Activated CD8-positive, alpha-beta memory T cell treated with anti-CD3 and anti-CD28 coated beads for 36 hours (primary cell): ENCODE results near the gene KCNN4. TPM values are rescaled to one million over a fixed set of nuclear protein-coding genes. Genes with fewer than 3 reads are reported as not detected.
"Not testable (repeated sequence)": the region's sequence is repeated elsewhere in the genome, so short reads cannot be mapped to it uniquely, and the experiment has no call there.

Experiments used
- CTCF ChIA-PET: fragments of 350-600 bp; sonication (Branson Sonifier 250); formaldehyde crosslinking; loops from one replicate; lab custom pipeline; 2021; ENCODE audit warnings: antibody characterized with exemption; lab: Charles Lee
- POLR2A ChIA-PET: fragments of 350-600 bp; sonication (Branson Sonifier 250); formaldehyde crosslinking; loops from one replicate; lab custom pipeline; 2021; ENCODE audit warnings: antibody characterized with exemption; lab: Charles Lee
- total RNA-seq, 2 experiments: library from RNA; stranded (reverse); gene quantifications; one replicate each; pipeline ENCODE4 v1.2.3, GENCODE V29; 2021

Gene KCNN4
- total RNA-seq, 2 experiments from 2014 or later: 83.8 to 89.2 TPM

- CTCF ChIA-PET: interaction anchor here (0.8 to 9.8 kb wide), 6 partner anchors 13 to 111 kb away, joined by 3 to 120 read pairs (median 4); no protein-coding TSS in a partner anchor
- POLR2A ChIA-PET: interaction anchor here (1.6 to 2.2 kb wide), 3 partner anchors 15 to 26 kb away, joined by 6 to 26 read pairs (median 19); partner anchors contain the start of gene SMG9
Measured at GRCh38 chr19:43779820-43780219, 953 bp downstream of the KCNN4 start.

GRCh38 chr19:43779147-43779819 is 1.5 kb downstream of the KCNN4 start:
- POLR2A ChIA-PET: interaction anchor here (1.5 to 1.6 kb wide), 2 partner anchors 16 to 25 kb away, joined by 4 to 6 read pairs; partner anchors contain the start of gene SMG9
- CTCF ChIA-PET: interaction anchor here (0.8 to 9.8 kb wide), 5 partner anchors 12 to 41 kb away, joined by 3 to 120 read pairs (median 3); no protein-coding TSS in a partner anchor

GRCh38 chr19:43778651-43779050 is 2.1 kb downstream of the KCNN4 start:
- POLR2A ChIA-PET: interaction anchor here (1.5 to 1.6 kb wide), 2 partner anchors 15 to 25 kb away, joined by 4 to 6 read pairs; partner anchors contain the start of gene SMG9
- CTCF ChIA-PET: interaction anchor here (1.1 to 9.8 kb wide), 3 partner anchors 12 to 33 kb away, joined by 3 to 120 read pairs (median 15); no protein-coding TSS in a partner anchor

GRCh38 chr19:43777163-43777695 is 3.5 kb downstream of the KCNN4 start:
- CTCF ChIA-PET: interaction anchor here (0.6 to 9.8 kb wide), 4 partner anchors 10 to 38 kb away, joined by 3 to 120 read pairs (median 10); partner anchors contain the start of gene SMG9
- POLR2A ChIA-PET: interaction anchor here (0.6 to 0.7 kb wide), 2 partner anchors 14 to 109 kb away, joined by 3 to 4 read pairs; no protein-coding TSS in a partner anchor

DNA sequence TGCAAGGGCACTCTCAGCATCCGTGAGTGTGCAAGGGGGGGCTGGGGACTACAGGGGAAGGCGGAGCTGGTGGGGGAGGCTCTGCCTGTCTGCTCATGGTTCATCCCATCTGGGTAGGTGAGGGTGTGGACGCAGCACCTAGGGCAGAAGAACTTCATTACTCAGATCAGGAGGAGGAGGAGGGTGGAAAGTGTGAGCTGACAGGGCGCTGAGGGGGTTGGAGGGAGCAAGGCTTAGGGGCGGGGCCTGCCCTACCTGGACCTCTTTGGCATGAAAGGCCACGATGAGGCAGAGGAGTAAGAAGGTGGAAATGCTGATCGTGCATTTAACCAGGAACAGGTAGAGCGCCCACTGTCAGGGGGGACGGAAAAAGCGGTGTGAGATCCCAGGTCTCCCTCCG is 4.5 kb downstream of the KCNN4 start:
- CTCF ChIA-PET: interaction anchor here (1.7 to 9.8 kb wide), 2 partner anchors 8 to 9 kb away, joined by 5 to 120 read pairs; no protein-coding TSS in a partner anchor
- POLR2A ChIA-PET: interaction anchor here (0.9 to 1.7 kb wide), 2 partner anchors 10 to 22 kb away, joined by 3 to 6 read pairs; partner anchors contain the start of gene SMG9

GRCh38 chr19:43775299-43775890 is 5.4 kb downstream of the KCNN4 start:
- ChIA-PET POLR2A (interaction anchor here (1.7 kb wide), 1 partner anchor 9 kb away, joined by 6 read pairs; no protein-coding TSS in a partner anchor), CTCF (interaction anchor here (0.7 to 9.8 kb wide), 3 partner anchors 8 to 376 kb away, joined by 3 to 120 read pairs (median 5); no protein-coding TSS in a partner anchor)

GRCh38 chr19:43774940-43775258 is 5.9 kb downstream of the KCNN4 start:
- CTCF ChIA-PET: interaction anchor here (1.7 to 9.8 kb wide), 2 partner anchors 8 to 9 kb away, joined by 5 to 120 read pairs; no protein-coding TSS in a partner anchor
- POLR2A ChIA-PET: not testable (repeated sequence)

DNA sequence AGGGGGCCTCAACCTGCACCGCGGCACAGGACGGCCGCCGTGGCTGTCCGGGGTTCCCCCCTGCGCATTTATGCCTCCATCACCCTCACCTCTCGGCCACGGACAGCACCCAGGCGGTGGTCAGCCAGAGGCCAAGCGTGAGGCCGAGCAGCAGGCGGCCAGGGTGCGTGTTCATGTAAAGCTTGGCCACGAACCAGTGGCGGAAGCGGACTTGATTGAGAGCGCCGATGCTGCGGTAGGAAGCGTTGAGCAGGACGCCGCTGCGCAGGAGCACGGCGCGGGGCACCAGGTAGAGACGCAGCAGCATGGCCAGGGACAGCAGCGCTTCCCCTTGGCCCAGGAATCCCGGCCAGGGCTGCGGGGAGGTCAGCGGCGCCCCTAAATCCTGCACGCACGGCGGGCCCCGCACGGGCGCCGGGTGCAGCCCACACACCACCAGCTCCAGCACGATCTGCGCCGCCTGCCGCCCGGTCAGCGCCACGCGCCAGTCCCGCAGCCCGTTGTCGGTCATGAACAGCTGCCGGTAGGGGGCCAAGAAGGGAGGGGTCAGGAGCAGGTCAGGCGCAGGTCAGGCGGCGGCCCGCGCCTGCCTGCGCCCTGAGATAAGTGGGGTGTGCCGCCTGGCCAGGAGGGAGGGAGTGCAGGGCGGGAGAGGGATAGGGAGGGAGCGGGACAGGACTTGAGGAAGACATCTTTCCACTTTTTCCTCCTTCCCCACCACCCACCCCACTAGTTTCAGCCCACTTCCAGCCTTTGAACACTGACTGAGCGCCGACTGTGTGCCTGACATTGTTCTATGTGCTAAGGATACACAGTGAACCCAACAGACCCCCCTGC is 6.5 kb downstream of the KCNN4 start:
- ChIA-PET CTCF (interaction anchor here (9.8 kb wide), 1 partner anchor 7 kb away, joined by 120 read pairs; no protein-coding TSS in a partner anchor), POLR2A (no interaction called here)

DNA sequence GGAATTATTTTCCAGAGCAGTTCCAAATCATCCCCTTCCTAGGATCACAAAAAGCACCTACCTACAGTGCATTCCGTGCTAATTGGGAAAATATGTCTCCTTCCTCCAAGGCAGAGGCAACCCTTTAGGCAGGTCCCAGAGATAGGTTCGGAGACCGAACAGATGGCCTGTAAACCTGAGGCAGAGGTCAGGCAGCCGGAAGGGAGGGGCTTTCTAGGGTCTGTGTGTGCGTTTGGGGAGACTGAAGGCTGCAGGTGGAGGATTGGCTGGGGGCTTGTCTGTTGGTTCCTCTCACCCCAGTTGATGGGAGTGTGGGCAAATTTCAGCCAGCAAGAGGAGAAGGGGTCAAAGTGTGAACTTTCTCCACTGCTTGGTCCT is 7.1 kb downstream of the KCNN4 start:
- CTCF ChIA-PET: no interaction called here
- POLR2A ChIA-PET: no interaction called here

- ChIA-PET CTCF (interaction anchor here (1.0 to 6.5 kb wide), 2 partner anchors 10 to 24 kb away, joined by 3 to 120 read pairs; partner anchors contain the start of gene KCNN4), POLR2A (interaction anchor here (1.2 kb wide), 1 partner anchor 15 kb away, joined by 5 read pairs; the partner anchor contains the start of gene SMG9)
Measured at GRCh38 chr19:43769256-43769655, 11.5 kb downstream of the KCNN4 start.

DNA sequence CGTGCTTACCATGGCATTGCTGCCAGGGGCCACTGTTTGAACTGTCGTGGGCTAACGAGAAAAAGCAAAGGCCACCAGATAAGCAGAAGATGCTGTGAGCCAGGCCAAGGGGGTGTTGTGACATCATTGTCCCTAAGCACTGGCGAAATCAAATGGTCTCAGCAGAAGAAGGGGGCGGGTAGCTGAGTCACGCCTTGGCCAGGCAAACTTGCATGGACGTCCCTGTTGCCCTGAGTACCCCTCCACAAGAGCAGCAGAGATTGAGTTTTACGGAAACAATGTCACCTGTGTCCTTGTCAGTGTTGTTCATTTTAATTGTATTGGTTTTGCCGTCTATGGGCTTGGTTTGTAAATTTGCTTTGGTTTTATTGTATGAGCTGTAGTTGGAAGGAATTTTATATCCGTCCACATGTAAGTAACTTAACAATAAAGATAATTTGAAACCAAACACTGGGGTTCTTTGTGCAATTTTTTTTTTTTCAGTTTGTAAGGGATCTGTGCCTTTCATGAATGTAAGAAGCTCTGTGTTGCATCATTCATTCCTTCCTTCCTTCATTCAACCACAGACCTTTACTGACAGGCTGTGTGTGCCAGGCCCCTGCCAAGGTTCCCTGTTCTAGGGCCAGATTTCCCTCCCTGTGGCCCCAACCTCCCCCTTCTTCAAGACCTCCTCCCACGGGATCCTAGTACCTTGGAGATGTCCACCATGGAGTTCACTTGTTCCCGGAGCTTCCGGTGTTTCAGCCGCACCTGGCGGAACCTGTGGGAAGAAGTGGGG is 12.3 kb downstream of the KCNN4 start:
- ChIA-PET CTCF (interaction anchor here (1.0 to 6.5 kb wide), 4 partner anchors 10 to 23 kb away, joined by 3 to 120 read pairs (median 24); partner anchors contain the start of gene KCNN4), POLR2A (interaction anchor here (1.2 kb wide), 1 partner anchor 14 kb away, joined by 5 read pairs; the partner anchor contains the start of gene SMG9)

DNA sequence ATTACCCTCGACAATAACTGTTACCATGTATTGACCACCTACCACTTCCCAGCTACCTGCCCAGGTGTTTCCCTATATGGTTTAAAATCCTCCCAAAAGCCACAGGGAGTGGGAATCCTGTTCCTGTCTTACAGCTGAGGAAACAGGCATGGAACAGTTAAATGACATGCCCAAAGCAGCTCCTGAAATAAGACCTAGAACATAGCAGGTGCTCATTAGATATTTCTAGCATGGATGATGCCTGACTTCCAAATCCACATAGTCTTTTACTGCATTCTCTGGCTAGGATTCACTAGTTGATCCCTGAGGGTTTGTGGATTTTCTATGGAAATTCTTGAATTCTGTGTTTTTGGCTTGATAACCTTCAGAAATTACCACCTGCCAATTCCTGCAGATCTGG is 13.0 kb downstream of the KCNN4 start:
- ChIA-PET POLR2A (interaction anchor here (0.6 kb wide), 1 partner anchor 235 kb away, joined by 3 read pairs; the partner anchor contains the start of gene ZNF575), CTCF (interaction anchor here (1.1 to 6.5 kb wide), 4 partner anchors 11 to 21 kb away, joined by 3 to 120 read pairs (median 55); partner anchors contain the start of genes KCNN4 and SMG9)

DNA sequence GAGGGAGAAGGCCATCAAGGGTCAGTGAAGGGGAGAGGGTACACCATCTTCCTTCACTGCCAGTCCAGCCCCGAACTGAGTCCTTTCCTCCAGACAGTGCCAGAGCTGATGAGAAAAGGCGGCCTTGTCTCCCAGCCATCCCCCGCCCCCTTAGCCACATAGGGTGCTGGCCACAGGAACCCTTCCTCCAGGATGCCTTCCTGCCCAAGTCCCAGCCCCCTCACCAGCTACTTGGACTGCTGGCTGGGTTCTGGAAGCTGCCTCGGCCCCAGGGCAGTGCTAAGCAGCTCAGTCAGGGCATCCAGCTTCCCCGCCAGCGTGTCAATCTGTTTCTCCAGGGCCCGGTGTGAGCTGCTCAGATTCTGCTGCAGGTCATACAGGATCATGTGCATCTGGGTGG is 13.5 kb downstream of the KCNN4 start:
- ChIA-PET CTCF (interaction anchor here (3.3 to 6.5 kb wide), 3 partner anchors 12 to 21 kb away, joined by 46 to 120 read pairs (median 64); partner anchors contain the start of genes KCNN4 and SMG9), POLR2A (interaction anchor here (0.6 kb wide), 1 partner anchor 234 kb away, joined by 3 read pairs; the partner anchor contains the start of gene ZNF575)

DNA sequence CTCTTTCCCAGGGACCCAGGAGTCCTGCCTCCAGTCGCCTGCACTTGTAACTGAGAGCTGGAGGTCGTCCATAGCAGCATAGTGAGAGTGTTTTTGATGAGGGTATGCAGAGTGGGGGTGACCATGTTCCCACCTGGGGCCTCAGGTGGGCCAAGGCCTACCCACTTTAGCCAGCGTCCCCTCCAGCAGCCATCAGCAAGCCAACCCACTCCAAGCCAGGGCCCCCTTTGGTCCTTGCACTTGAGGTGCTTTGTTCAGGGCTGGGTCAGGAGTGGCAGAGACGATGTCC is 14.1 kb downstream of the KCNN4 start:
- ChIA-PET CTCF (interaction anchor here (0.6 to 6.5 kb wide), 11 partner anchors 9 to 148 kb away, joined by 3 to 120 read pairs (median 4); partner anchors contain the start of genes KCNN4 and SMG9), POLR2A (interaction anchor here (2.1 kb wide), 1 partner anchor 9 kb away, joined by 6 read pairs; no protein-coding TSS in a partner anchor)

DNA sequence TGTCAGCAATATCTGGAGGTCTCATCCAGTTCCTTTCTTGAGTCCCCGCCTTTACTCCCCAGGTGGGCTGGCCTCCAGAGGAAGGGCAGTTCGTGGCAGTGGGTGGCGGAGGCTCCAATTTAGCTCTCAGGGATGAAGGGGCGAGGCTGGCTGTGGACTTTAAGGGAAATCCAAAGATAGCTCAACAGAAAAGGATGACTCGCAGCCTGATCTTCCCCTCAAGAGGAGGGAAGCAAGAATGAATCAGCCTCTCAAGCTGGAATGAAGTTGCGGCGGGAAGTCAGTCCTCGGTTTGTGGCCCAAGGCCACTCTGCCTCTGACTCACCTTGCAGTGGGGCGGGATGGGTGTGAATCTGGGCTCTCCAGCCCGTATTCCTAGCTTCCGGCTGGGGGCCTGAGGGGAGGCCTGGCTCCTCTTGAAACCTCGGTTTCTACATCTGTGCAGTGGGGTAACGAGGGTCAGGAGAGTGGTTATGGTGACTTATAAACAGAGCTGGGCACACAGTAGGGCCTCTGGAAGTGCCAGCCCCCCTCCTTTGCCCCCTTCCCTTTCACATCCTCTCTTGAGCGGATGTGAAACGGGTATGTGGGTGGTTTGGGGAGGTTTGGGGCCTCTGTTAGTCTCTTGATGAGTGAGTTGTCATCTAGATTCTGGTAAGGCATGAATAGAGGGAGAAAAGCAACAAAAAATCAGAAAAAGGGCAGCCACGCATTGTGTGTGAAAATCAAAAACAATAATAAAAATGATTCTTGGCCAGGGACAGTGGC is 15.5 kb downstream of the KCNN4 start:
- POLR2A ChIA-PET: interaction anchor here (0.5 to 3.1 kb wide), 7 partner anchors 11 to 263 kb away, joined by 3 to 57 read pairs (median 5); partner anchors contain the start of genes KCNN4, PLAUR and SMG9
- CTCF ChIA-PET: interaction anchor here (1.1 to 6.5 kb wide), 7 partner anchors 12 to 64 kb away, joined by 3 to 120 read pairs (median 11); partner anchors contain the start of genes KCNN4 and SMG9

- CTCF ChIA-PET: interaction anchor here (1.1 to 6.5 kb wide), 5 partner anchors 11 to 64 kb away, joined by 3 to 120 read pairs (median 46); partner anchors contain the start of genes KCNN4 and SMG9
Measured at GRCh38 chr19:43764684-43765083, 16.1 kb downstream of the KCNN4 start.

More at GRCh38 chr19:43764684-43765083, 16.1 kb downstream of the KCNN4 start:
- POLR2A ChIA-PET: interaction anchor here (0.7 to 3.1 kb wide), 6 partner anchors 11 to 95 kb away, joined by 3 to 57 read pairs (median 4); partner anchors contain the start of genes KCNN4, PLAUR and SMG9
